ENCODE measurements around the gene SPATA3. TPM values are rescaled to one million over a fixed set of nuclear protein-coding genes. Genes with fewer than 3 reads are reported as not detected.

The SPATA3 gene
- total RNA-seq, 2 donors from 2014 or later: not detected

DNA sequence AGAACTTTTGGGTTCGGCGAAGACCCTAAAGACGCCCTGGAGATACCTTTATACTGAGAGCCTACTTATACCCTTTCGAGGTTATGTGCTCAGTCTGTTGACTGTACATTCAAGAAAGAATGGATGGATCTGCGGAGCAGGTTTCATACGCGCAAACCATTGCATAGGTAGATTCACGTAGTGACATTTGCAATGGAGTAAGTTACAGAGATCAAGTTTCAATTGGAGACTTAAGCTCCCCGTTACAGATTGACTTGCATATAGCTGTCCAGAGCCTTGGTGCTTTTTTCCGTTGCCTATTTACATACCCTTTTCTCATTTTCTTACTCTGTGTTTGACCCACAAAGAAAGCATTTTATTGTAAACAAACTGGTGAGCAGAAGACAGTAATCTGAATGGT, 61.7 kb downstream of the SPATA3 start:
- Mint-ChIP-seq H3K9me3 (no peaks in the 10 kb centered on the region), H3K27ac (peak overlapping the region; percentile 37), H3K4me1 (peaks cover 17% of the 10 kb centered on the region), H3K27me3 (ENCODE audit: insufficient read depth) (peaks cover 20% of the 10 kb centered on the region), H3K4me3 (peak overlapping the region; percentile 82), H3K36me3 (ENCODE audit: low read depth) (peaks cover 16% of the 10 kb centered on the region)
- Histone ChIP-seq H3K4me3 (ENCODE audit: low read length) (peak overlapping the region; percentile 94), H3K36me3 (ENCODE audit: control insufficient read depth, insufficient read depth, low read length) (peaks cover 36% of the 10 kb centered on the region), H3K27me3 (ENCODE audit: control insufficient read depth, insufficient read depth, low read length, poor library complexity, severe bottlenecking) (peaks cover 4% of the 10 kb centered on the region), H3K4me1 (ENCODE audit: control insufficient read depth, insufficient read depth, low read length) (no peaks in the 10 kb centered on the region), H3K9ac (ENCODE audit: extremely low read depth, low read length, poor library complexity, severe bottlenecking) (peak overlapping the region; percentile 97), H3K27ac (ENCODE audit: low read depth, low read length) (no peak overlapping the region), H3K9me3 (ENCODE audit: control insufficient read depth, low read length) (no peaks in the 10 kb centered on the region)
- WGBS, 2 experiments (ENCODE audit: insufficient coverage in 1 of 2, insufficient read length in 1 of 2): 6 to 7% methylated on average over 6 to 10 of the region's 10 CpGs
- TF ChIP-seq, protein P1, sequence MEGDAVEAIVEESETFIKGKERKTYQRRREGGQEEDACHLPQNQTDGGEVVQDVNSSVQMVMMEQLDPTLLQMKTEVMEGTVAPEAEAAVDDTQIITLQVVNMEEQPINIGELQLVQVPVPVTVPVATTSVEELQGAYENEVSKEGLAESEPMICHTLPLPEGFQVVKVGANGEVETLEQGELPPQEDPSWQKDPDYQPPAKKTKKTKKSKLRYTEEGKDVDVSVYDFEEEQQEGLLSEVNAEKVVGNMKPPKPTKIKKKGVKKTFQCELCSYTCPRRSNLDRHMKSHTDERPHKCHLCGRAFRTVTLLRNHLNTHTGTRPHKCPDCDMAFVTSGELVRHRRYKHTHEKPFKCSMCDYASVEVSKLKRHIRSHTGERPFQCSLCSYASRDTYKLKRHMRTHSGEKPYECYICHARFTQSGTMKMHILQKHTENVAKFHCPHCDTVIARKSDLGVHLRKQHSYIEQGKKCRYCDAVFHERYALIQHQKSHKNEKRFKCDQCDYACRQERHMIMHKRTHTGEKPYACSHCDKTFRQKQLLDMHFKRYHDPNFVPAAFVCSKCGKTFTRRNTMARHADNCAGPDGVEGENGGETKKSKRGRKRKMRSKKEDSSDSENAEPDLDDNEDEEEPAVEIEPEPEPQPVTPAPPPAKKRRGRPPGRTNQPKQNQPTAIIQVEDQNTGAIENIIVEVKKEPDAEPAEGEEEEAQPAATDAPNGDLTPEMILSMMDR (conservative IDR thresholded peaks at IDR 0.05): no peak
- DNase-seq: no peak

Other genes with a start within 250 kb of the SPATA3 start
- gene ITM2C, start 131.2 kb upstream of the SPATA3 start, total RNA-seq: 100 to 1,000 TPM; 208 to 269 TPM
- gene GPR55, start 70.9 kb upstream of the SPATA3 start, total RNA-seq: 1 to 10 TPM; 2.6 to 7.5 TPM
- gene C2orf72, start 41.4 kb downstream of the SPATA3 start, total RNA-seq: 1 to 10 TPM; 1.8 to 3.9 TPM
- gene PSMD1, start 60.7 kb downstream of the SPATA3 start, total RNA-seq: 100 to 1,000 TPM; 148 to 158 TPM
- not detected for gene HTR2B, start 128.9 kb downstream of the SPATA3 start, total RNA-seq
- 10 to 100 TPM; 41.7 to 51.5 TPM for gene ARMC9, start 202.5 kb downstream of the SPATA3 start, total RNA-seq

All from endodermal cell (in vitro differentiated cells).